Loucy (cell line): ENCODE results near the gene C11orf58.

Source experiments
- H2AFZ ChIP-seq: fragments of 200-600 bp; sonication (generic); 2 replicates; pipeline ENCODE4 v1.6.0; 2016; ENCODE audit warnings: antibody characterized with exemption, mild to moderate bottlenecking, low read length, moderate library complexity
- H3F3A ChIP-seq: fragments of 200-600 bp; 2 replicates; pipeline ENCODE4 v1.6.0; 2016; ENCODE audit warnings: antibody characterized with exemption, low read depth, mild to moderate bottlenecking
- H3K27me3 ChIP-seq: fragments of 200-600 bp; sonication (generic); 2 replicates; pipeline ENCODE4 v1.6.1; 2014; ENCODE audit warnings: low read length, mild to moderate bottlenecking; ENCODE audit not compliant: insufficient read depth, poor library complexity, severe bottlenecking
- H3K36me3 ChIP-seq: fragments of 200-600 bp; sonication (generic); 2 replicates; pipeline ENCODE4 v1.6.1; 2016; ENCODE audit warnings: low read length; ENCODE audit not compliant: insufficient read depth
- H3K4me1 ChIP-seq: fragments of 200-600 bp; sonication (generic); 2 replicates; pipeline ENCODE4 v1.5.1; 2014; ENCODE audit warnings: low read length, mild to moderate bottlenecking; ENCODE audit not compliant: insufficient read depth, poor library complexity, severe bottlenecking
- H3K4me2 ChIP-seq: fragments of 200-600 bp; sonication (generic); 2 replicates; pipeline ENCODE4 v1.6.0; 2014; ENCODE audit warnings: antibody characterized with exemption, low read length, low read depth, mild to moderate bottlenecking; ENCODE audit not compliant: poor library complexity, severe bottlenecking
- H3K4me3 ChIP-seq: fragments of 200-600 bp; sonication (generic); 2 replicates; pipeline ENCODE4 v1.5.1; 2014; ENCODE audit warnings: low read length, mild to moderate bottlenecking, mixed read lengths; ENCODE audit not compliant: poor library complexity, severe bottlenecking
- H3K79me2 ChIP-seq: fragments of 200-600 bp; sonication (generic); 2 replicates; pipeline ENCODE4 v1.6.1; 2014; ENCODE audit warnings: low read length; ENCODE audit not compliant: insufficient read depth
- H3K9ac ChIP-seq: fragments of 200-600 bp; sonication (generic); 2 replicates; pipeline ENCODE4 v1.6.0; 2014; ENCODE audit warnings: mild to moderate bottlenecking, low read depth, low read length, moderate library complexity; ENCODE audit not compliant: poor library complexity, severe bottlenecking
- H3K9me2 ChIP-seq: fragments of 200-600 bp; sonication (generic); replicated peaks from 2 replicates; pipeline ENCODE4 v1.6.1; 2016; ENCODE audit warnings: low read depth, low read length, mixed read lengths
- H3K9me3 ChIP-seq: fragments of 200-600 bp; sonication (generic); 2 replicates; pipeline ENCODE4 v1.6.1; 2014; ENCODE audit warnings: mild to moderate bottlenecking, antibody characterized with exemption, low read length, low read depth; ENCODE audit not compliant: insufficient read depth
- H4K20me1 ChIP-seq: fragments of 200-600 bp; sonication (generic); 2 replicates; pipeline ENCODE4 v1.6.0; 2014; ENCODE audit warnings: antibody characterized with exemption, low read length, mild to moderate bottlenecking; ENCODE audit not compliant: insufficient read depth, poor library complexity, severe bottlenecking
- CTCF ChIP-seq: fragments of 200-600 bp; sonication (generic); conservative IDR thresholded peaks from 2 replicates; pipeline ENCODE4 v1.5.1; 2014; ENCODE audit warnings: mild to moderate bottlenecking, antibody characterized with exemption, low read length
- EZH2phosphoT487 ChIP-seq: fragments of 200-600 bp; IDR thresholded peaks from 2 replicates; pipeline ENCODE4 v1.6.1; 2018; ENCODE audit warnings: antibody characterized with exemption, mild to moderate bottlenecking, moderate library complexity, borderline replicate concordance

The C11orf58 gene

GRCh38 chr11:16791191-16791961 is 52.9 kb downstream of the C11orf58 start:
- H3F3A ChIP-seq, result no peaks in the 10 kb centered on the region
- H3K36me3 ChIP-seq, result no peaks in the 10 kb centered on the region
- H4K20me1 ChIP-seq, result no peaks in the 10 kb centered on the region
- H3K9me2 ChIP-seq, result no peaks in the 10 kb centered on the region
- no peaks in the 10 kb centered on the region for H3K9me3 ChIP-seq
- H3K9ac ChIP-seq, result no peak overlapping the region
- no peaks in the 10 kb centered on the region for H3K27me3 ChIP-seq
- peaks cover 27% of the 10 kb centered on the region for H3K4me1 ChIP-seq
- H2AFZ ChIP-seq, result no peak overlapping the region
- H3K79me2 ChIP-seq, result no peaks in the 10 kb centered on the region
- no peak overlapping the region for H3K4me3 ChIP-seq
- peak overlapping the region; percentile 25 for H3K4me2 ChIP-seq
- TF ChIP-seq EZH2phosphoT487, result no peak
- TF ChIP-seq CTCF, result no peak

- no peaks in the 10 kb centered on the region for H3K9me3 ChIP-seq
- no peak for TF ChIP-seq EZH2phosphoT487
- TF ChIP-seq CTCF, result no peak
- no peaks in the 10 kb centered on the region for H3F3A ChIP-seq
- H3K4me3 ChIP-seq, result no peak overlapping the region
- no peak overlapping the region for H3K9ac ChIP-seq
- no peaks in the 10 kb centered on the region for H4K20me1 ChIP-seq
- H3K9me2 ChIP-seq, result no peaks in the 10 kb centered on the region
- no peaks in the 10 kb centered on the region for H3K36me3 ChIP-seq
- peaks cover 27% of the 10 kb centered on the region for H3K4me1 ChIP-seq
- no peaks in the 10 kb centered on the region for H3K27me3 ChIP-seq
- H3K79me2 ChIP-seq, result no peaks in the 10 kb centered on the region
- no peak overlapping the region for H2AFZ ChIP-seq
- peak overlapping the region; percentile 25 for H3K4me2 ChIP-seq
These were observed 54.0 kb downstream of the C11orf58 start for GRCh38 chr11:16792426-16792825.

- no peak overlapping the region for H2AFZ ChIP-seq
- H4K20me1 ChIP-seq, result no peaks in the 10 kb centered on the region
- no peak overlapping the region for H3K4me3 ChIP-seq
- TF ChIP-seq CTCF (no peak), EZH2phosphoT487 (no peak)
- no peaks in the 10 kb centered on the region for H3K9me3 ChIP-seq
- H3K79me2 ChIP-seq, result no peaks in the 10 kb centered on the region
- H3K9me2 ChIP-seq, result no peaks in the 10 kb centered on the region
- peaks cover 27% of the 10 kb centered on the region for H3K4me1 ChIP-seq
- no peaks in the 10 kb centered on the region for H3K27me3 ChIP-seq
- no peak overlapping the region for H3K9ac ChIP-seq
- no peaks in the 10 kb centered on the region for H3K36me3 ChIP-seq
- no peaks in the 10 kb centered on the region for H3F3A ChIP-seq
- H3K4me2 ChIP-seq, result peak overlapping the region; percentile 25
These were observed 54.6 kb downstream of the C11orf58 start for GRCh38 chr11:16793009-16793408.
